SIG-M5 treated with dmso at 0.1 percent for 504 hours (cell line): ENCODE results near the gene ID2.
"Not testable (repeated sequence)": the region's sequence is repeated elsewhere in the genome, so short reads cannot be mapped to it uniquely, and the experiment has no call there.

ENCODE experiments used
- DNase-seq: peaks from one replicate; lab custom pipeline; 2025; ENCODE audit not compliant: unreplicated experiment; lab: John Stamatoyannopoulos, UW

ID2 gene

DNA sequence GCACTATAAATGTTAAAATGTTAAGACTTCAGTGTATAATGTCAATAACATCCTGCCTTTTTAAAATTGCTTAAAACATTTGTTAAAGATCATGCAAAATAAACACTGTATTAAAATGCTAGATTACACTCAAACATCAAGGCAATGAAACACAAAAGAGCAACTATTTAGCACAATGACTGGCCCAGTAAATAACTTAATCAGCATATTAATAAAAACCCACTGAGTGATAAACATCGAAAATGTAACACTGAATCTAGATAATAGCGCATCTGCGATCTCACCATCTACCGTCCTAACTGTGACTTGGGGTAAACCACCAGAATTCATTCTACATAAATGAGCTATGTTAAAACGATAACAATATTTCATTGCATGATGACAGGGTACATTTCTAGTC, 47.2 kb downstream of the ID2 start:
- not testable (repeated sequence) for DNase-seq

- no peak for DNase-seq
These were observed 48.1 kb downstream of the ID2 start for GRCh38 chr2:8729939-8730338.

- no peak for DNase-seq
These were observed 50.7 kb downstream of the ID2 start for GRCh38 chr2:8732601-8733000.
